NCI-H2107 treated with DMSO at 0.1 percent for 48 hours (cell line): ENCODE results near the gene NBEA.
"Not testable (repeated sequence)": the region's sequence is repeated elsewhere in the genome, so short reads cannot be mapped to it uniquely, and the experiment has no call there.

Experiments
- DNase-seq: peaks from one replicate; lab custom pipeline; 2025; ENCODE audit not compliant: unreplicated experiment; lab: John Stamatoyannopoulos, UW

Gene NBEA

GRCh38 chr13:35630551-35631275 is 688.6 kb downstream of the NBEA start:
- DNase-seq: peak; percentile 45

- DNase-seq: no peak
Measured at GRCh38 chr13:35631666-35632065, 689.6 kb downstream of the NBEA start.

GRCh38 chr13:35643625-35644024 is 701.6 kb downstream of the NBEA start:
- no peak for DNase-seq

- DNase-seq: no peak
Measured at GRCh38 chr13:35646056-35646774, 704.1 kb downstream of the NBEA start.

- no peak for DNase-seq
Measured at GRCh38 chr13:35648201-35648600, 706.1 kb downstream of the NBEA start.

GRCh38 chr13:35649162-35649561 is 707.1 kb downstream of the NBEA start:
- no peak for DNase-seq

GRCh38 chr13:35659796-35660195 is 717.7 kb downstream of the NBEA start:
- DNase-seq: no peak

GRCh38 chr13:35664747-35665146 is 722.7 kb downstream of the NBEA start:
- no peak for DNase-seq

- DNase-seq: no peak
Measured at GRCh38 chr13:35669321-35669720, 727.3 kb downstream of the NBEA start.

- peak; percentile 60 for DNase-seq
Measured at GRCh38 chr13:35672611-35673010, 730.5 kb downstream of the NBEA start.

- DNase-seq: peak; percentile 85
Measured at GRCh38 chr13:35675651-35676050, 733.6 kb downstream of the NBEA start.

GRCh38 chr13:35677863-35678262 is 735.8 kb downstream of the NBEA start:
- DNase-seq: not testable (repeated sequence)

- DNase-seq: no peak
Measured at GRCh38 chr13:35681685-35682084, 739.6 kb downstream of the NBEA start.

- no peak for DNase-seq
Measured at GRCh38 chr13:35684432-35684831, 742.4 kb downstream of the NBEA start.

- DNase-seq: no peak
Measured at GRCh38 chr13:35687336-35687735, 745.3 kb downstream of the NBEA start.

- DNase-seq: no peak
Measured at GRCh38 chr13:35690581-35691207, 748.6 kb downstream of the NBEA start.

- DNase-seq: no peak
Measured at GRCh38 chr13:35693134-35693784, 751.2 kb downstream of the NBEA start.

GRCh38 chr13:35694031-35694430 is 752.0 kb downstream of the NBEA start:
- DNase-seq: no peak

- DNase-seq: no peak
Measured at GRCh38 chr13:35694549-35695447, 752.7 kb downstream of the NBEA start.

- DNase-seq: no peak
Measured at GRCh38 chr13:35695448-35695770, 753.3 kb downstream of the NBEA start.
